GM18907 (cell line): ENCODE data around the gene FUT2.

Experiments used
- ATAC-seq: cut with Tn5 transposase; IDR thresholded peaks from one replicate; pipeline ENCODE4 v1.9.1; 2021; ENCODE audit warnings: mild to moderate bottlenecking, moderate library complexity; ENCODE audit not compliant: unreplicated experiment

Gene FUT2

GRCh38 chr19:48749571-48750198, 53.9 kb downstream of the FUT2 start:
- ATAC-seq: no peak

DNA sequence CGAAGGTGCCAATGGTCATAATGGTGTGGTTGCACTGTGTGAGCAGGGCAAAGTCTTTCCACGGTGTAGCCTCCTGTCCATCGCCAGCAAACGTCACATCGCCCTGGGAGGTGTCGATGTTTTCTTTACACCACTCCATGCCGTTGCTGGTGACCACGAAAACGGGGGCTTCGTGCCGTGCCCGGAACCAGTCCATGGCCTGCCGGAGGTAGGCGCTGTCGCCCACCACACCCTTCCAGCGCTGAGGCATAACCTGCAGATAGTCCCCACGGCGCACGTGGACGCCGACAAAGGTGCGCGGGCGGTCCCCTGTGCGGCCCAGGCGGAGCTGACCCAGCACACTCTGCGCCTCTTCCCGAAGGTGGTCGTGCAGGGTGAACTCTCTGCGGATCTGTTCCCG, 54.6 kb downstream of the FUT2 start:
- ATAC-seq: no peak

- ATAC-seq: no peak
Measured at GRCh38 chr19:48750771-48751504, 55.2 kb downstream of the FUT2 start.

DNA sequence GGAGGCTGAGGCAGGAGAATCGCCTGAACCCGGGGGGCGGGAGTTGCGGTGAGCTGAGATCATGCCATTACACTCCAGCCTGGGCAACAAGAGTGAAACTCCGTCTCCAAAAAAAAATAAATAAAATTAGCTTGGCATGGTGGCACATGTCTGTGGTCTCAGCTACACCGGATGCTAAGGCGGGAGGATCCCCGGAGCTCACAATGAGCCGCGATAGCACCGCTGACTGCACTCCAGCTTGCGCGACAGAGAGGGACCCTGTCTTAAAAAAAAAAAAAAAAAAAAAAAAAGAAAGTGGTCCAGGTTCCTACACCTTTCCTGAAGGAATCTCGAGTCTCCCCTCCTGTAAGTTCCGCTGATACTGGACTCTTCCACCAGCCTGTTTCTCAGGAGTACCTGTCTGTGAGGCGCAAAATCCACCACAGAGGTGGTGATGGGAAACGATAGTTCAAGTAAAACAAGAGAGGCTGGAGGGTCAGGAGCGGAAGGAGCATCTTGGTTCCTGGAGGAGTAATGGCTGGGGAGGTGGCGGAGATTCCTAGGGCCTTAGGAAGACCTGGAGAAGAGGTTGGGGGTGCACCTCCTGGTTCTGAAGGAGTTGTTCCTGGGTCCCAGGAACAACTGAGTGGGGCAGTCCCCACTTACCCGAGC, 56.2 kb downstream of the FUT2 start:
- ATAC-seq: no peak

DNA sequence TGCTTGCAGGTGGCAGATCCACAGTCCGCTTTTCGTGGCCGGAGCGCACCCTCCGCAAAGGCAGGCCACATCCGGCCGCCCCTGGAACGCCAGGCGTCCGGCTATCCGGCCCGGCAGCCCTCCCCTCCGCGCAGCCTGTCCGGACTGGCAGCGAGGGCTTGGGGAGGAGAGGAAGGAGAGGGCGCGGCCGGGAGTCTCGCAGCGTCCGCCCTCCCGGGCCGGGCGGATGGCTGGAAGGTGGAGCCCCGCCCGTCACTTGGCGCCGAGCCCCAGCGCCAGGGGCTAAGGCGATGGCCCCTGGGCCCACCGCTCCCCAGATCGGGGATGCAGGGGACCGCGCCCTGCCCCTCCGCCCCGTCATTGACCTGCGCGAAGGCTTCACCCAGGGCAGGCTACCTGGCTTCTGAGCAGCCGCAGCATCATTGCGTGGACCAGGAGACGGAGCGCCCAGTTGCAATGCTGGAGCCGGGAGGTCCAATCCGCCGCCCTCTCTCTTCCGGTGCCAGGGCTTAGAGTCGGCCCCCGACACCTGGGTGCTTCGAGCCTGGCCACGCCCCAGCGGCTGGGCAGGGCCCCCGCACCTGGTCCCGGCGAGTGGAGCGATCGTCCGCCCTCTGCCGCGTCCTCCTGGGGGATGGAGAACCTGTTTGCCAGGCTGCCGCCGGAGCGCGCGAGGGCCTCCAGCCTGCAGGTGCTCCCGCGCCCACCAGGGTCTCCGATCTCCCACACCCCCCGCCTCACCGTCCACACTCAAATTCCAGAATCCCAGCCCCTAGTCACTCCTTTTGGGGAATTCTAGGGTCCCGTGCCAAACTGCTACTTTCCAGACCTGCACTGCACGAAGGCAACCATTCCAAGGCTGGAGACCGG, 57.0 kb downstream of the FUT2 start, which contains the start of gene FUT1:
FUT1 (minus strand) TSS at position 146 of the 870 bp plus-strand sequence. CDS start 1,360 bp downstream, outside the sequence.
- no peak for ATAC-seq

- no peak for ATAC-seq
Measured at GRCh38 chr19:48755084-48755641, 59.4 kb downstream of the FUT2 start, which contains the start of gene FGF21. Gene FGF21 (plus strand): TSS chr19:48755524. CDS start chr19:48756237, 713 bp downstream.
